Measurements from ENCODE around the gene GUCD1. TPM values are rescaled to one million over a fixed set of nuclear protein-coding genes. Genes with fewer than 3 reads are reported as not detected.

GUCD1 gene
- total RNA-seq, 2 experiments from 2014 or later: 127 to 145 TPM

DNA sequence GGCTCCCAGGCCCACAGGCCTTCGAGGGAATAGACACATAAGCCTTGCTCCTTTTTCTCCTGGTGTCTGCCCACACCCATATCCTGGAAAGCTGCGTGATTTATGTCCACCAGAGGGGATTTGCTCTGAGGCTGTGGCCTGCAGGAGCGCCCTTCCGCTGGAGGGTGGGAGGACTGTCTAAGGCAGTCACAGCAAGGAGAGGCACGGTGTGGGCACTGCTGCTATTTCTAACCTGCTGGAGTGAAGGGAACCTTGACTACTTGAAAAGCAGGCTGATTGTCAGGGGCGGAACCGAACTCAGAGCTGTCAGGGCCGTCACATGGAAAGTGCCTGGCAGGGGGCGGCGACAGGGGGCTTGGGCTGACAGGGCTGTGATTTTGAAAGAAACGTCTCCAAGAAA lies 56.1 kb downstream of the GUCD1 start:
- H3K36me3 Mint-ChIP-seq: no peaks in the 10 kb centered on the region
- peaks cover 15% of the 10 kb centered on the region for H3K4me1 Mint-ChIP-seq
- H3K27me3 Mint-ChIP-seq: peaks cover 26% of the 10 kb centered on the region
- no peak for DNase-seq
- H3K9me3 Mint-ChIP-seq: no peaks in the 10 kb centered on the region
- H3K27ac Mint-ChIP-seq: no peak overlapping the region
- H3K4me3 Mint-ChIP-seq: no peak overlapping the region

DNA sequence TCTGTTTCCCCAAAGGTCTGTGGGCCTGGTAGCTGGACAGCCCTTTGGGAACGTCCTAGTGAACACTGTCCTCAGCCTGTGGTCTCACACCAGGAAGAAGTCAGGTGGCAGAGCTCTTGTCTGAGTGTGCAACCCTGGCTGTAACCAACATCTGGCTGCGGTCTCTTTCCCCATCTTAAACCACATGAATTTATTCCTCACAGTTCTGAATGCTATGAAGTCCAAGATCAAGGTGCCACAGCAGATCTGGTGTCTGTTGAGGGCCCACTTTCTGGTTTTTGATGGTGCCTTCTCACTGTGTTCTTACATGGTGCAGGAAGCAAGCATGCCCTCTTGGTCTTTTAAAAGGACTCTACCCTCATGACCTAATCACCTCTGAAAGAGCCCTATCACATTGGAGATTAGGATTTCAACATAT lies 57.1 kb downstream of the GUCD1 start:
- Mint-ChIP-seq H3K4me3 (no peak overlapping the region), H3K4me1 (peaks cover 10% of the 10 kb centered on the region), H3K27ac (no peak overlapping the region), H3K9me3 (no peaks in the 10 kb centered on the region), H3K27me3 (peaks cover 36% of the 10 kb centered on the region), H3K36me3 (no peaks in the 10 kb centered on the region)
- no peak for DNase-seq

GRCh38 chr22:24496661-24497060 lies 58.3 kb downstream of the GUCD1 start:
- no peaks in the 10 kb centered on the region for H3K9me3 Mint-ChIP-seq
- peaks cover 10% of the 10 kb centered on the region for H3K4me1 Mint-ChIP-seq
- DNase-seq: no peak
- H3K36me3 Mint-ChIP-seq: no peaks in the 10 kb centered on the region
- peaks cover 41% of the 10 kb centered on the region for H3K27me3 Mint-ChIP-seq
- H3K27ac Mint-ChIP-seq: no peak overlapping the region
- H3K4me3 Mint-ChIP-seq: no peak overlapping the region

- H3K27me3 Mint-ChIP-seq: peaks cover 45% of the 10 kb centered on the region
- DNase-seq: no peak
- H3K36me3 Mint-ChIP-seq: no peaks in the 10 kb centered on the region
- no peak overlapping the region for H3K27ac Mint-ChIP-seq
- peaks cover 10% of the 10 kb centered on the region for H3K4me1 Mint-ChIP-seq
- no peak overlapping the region for H3K4me3 Mint-ChIP-seq
- H3K9me3 Mint-ChIP-seq: no peaks in the 10 kb centered on the region
These were observed 58.7 kb downstream of the GUCD1 start for GRCh38 chr22:24496234-24496633.

DNA sequence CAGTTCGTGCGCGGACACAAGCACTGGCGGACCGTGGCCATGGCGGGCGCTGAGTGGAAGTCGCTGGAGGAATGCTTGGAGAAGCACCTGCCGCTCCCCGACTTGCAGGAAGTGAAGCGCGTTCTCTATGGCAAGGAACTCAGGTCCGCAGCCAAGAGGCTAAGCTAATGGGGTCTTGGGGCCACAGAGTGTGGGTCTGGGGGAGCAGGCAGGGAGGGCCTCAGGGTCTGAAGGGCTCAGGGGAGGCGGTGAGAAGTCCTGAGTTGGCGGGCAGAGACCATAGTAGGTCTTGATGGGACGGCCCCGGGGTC lies 59.6 kb downstream of the GUCD1 start:
- no peaks in the 10 kb centered on the region for H3K36me3 Mint-ChIP-seq
- H3K9me3 Mint-ChIP-seq: no peaks in the 10 kb centered on the region
- H3K4me3 Mint-ChIP-seq: no peak overlapping the region
- H3K27ac Mint-ChIP-seq: no peak overlapping the region
- no peak for DNase-seq
- peaks cover 47% of the 10 kb centered on the region for H3K27me3 Mint-ChIP-seq
- H3K4me1 Mint-ChIP-seq: peaks cover 10% of the 10 kb centered on the region

DNA sequence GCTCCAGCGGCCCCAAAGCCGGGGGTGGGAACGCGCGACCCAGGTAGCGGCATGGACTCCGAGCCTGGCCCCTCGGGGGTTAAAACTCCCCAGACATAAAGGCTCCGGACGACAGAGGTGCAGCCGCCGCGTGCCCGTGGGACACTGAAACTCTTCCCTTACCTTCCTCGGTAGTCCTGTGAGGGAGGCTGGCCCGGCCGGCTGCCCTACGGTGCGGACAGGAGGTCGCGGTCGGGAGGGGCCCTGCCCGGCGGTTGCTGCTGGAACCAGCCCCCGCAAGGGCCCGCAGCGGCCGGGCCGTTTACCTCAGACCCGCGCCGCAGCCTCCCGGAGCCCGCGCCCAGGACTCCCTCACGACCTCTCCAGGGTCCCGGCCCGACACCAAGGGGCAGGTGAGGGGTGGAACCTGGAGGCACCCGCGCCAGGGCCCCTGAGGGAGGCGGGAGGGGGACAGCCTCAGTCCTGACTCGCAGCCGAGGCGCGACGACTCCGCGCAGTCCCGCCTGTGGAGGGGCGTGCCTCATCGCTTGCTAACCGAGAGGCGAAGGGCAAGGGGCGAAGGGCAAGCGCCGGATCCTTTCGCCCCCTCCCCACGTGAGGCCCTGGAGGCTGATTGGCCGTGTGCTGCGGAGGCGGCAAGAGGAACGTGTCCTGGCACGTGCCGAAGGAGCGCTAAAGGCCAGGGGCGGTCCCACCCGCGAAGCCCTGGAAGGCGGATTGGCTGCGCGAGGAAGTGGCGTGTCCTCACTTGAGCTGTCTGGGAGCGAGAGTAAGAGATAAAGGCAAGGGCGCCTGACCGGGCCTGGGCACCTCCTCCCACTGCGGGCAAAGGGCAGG lies 60.2 kb downstream of the GUCD1 start, which contains the start of gene UPB1:
Gene UPB1, plus strand, starts transcription at position 805 of the 837 bp plus-strand sequence. CDS start 72 bp downstream, outside the sequence.
- H3K27me3 Mint-ChIP-seq: peaks cover 47% of the 10 kb centered on the region
- no peak for DNase-seq

DNA sequence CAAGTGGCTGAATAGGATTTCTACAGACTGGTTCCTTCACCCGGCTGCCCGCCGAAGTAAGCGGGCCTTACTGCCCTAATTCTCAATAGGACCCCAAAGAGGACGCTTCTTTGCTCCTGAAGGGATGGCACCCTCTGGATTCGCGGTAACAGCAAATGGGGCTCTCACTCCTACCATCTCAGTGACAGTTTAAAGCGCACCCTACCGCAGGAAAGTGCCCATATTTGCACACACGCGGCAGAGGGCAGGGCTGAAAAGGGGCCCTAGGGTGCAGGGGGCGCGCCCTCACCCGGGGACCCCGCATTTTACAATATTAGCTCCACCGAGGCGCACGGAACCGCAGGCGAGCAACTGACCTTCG lies 60.8 kb downstream of the GUCD1 start:
- Mint-ChIP-seq H3K27ac (no peak overlapping the region), H3K27me3 (peaks cover 47% of the 10 kb centered on the region), H3K9me3 (no peaks in the 10 kb centered on the region)

More for the DNA sequence above, 60.2 kb downstream of the GUCD1 start, which contains the start of gene UPB1:
- H3K27ac Mint-ChIP-seq: no peak within 1 kb of the TSS
- H3K4me1 Mint-ChIP-seq: peaks cover 10% of the 10 kb centered on the region
- H3K4me3 Mint-ChIP-seq: no peak within 1 kb of the TSS
- no peaks in the 10 kb centered on the region for H3K36me3 Mint-ChIP-seq
- H3K9me3 Mint-ChIP-seq: no peaks in the 10 kb centered on the region

GRCh38 chr22:24492391-24492790 lies 62.5 kb downstream of the GUCD1 start:
- no peaks in the 10 kb centered on the region for H3K4me1 Mint-ChIP-seq
- peaks cover 47% of the 10 kb centered on the region for H3K27me3 Mint-ChIP-seq
- no peak overlapping the region for H3K27ac Mint-ChIP-seq
- H3K4me3 Mint-ChIP-seq: no peak overlapping the region
- no peaks in the 10 kb centered on the region for H3K9me3 Mint-ChIP-seq
- no peak for DNase-seq
- no peaks in the 10 kb centered on the region for H3K36me3 Mint-ChIP-seq

More for the DNA sequence above, 60.8 kb downstream of the GUCD1 start:
- Mint-ChIP-seq H3K4me1 (peaks cover 10% of the 10 kb centered on the region), H3K4me3 (no peak overlapping the region), H3K36me3 (no peaks in the 10 kb centered on the region)
- DNase-seq: no peak

Other genes with a start within 250 kb of the GUCD1 start
- 10 to 100 TPM; 45.1 to 45.2 TPM for gene ADORA2A, start 127.5 kb downstream of the GUCD1 start, total RNA-seq
- under 1 TPM in 1 of 2 experiments, not detected in 1; 0.08 TPM for gene UPB1, start 59.8 kb downstream of the GUCD1 start, total RNA-seq
- 100 to 1,000 TPM; 221 to 222 TPM for gene SNRPD3, start 861 bp upstream of the GUCD1 start, total RNA-seq
- gene LRRC75B, start 37.9 kb upstream of the GUCD1 start, total RNA-seq: 1 to 10 TPM in 1 of 2 experiments, under 1 TPM in 1; 0.91 to 1.1 TPM
- 10 to 100 TPM; 11.1 to 12.3 TPM for gene GGT1, start 48.1 kb upstream of the GUCD1 start, total RNA-seq
- gene PIWIL3, start 219.6 kb upstream of the GUCD1 start, total RNA-seq: not detected